Mesothelial cell of epicardium (in vitro differentiated cells): ENCODE results near the gene AZU1. TPM values are rescaled to one million over a fixed set of nuclear protein-coding genes. Genes with fewer than 3 reads are reported as not detected.

Experiments
- DNase-seq, 2 experiments: peaks; one replicate each; pipeline ENCODE4 v3.0.0; 2021; ENCODE audit warnings: low spot score in 2 of 2; ENCODE audit not compliant: unreplicated experiment in 2 of 2
- H3K27ac Mint-ChIP-seq: 2 replicates; pipeline ENCODE4 v1.8.0; 2021; ENCODE audit warnings: mixed read lengths
- H3K27me3 Mint-ChIP-seq: 2 replicates; pipeline ENCODE4 v1.8.0; 2021; ENCODE audit warnings: low read depth, mixed read lengths
- H3K36me3 Mint-ChIP-seq: 2 replicates; pipeline ENCODE4 v1.8.0; 2021; ENCODE audit warnings: mixed read lengths
- H3K4me1 Mint-ChIP-seq: 2 replicates; pipeline ENCODE4 v1.8.0; 2021; ENCODE audit warnings: mixed read lengths
- H3K4me3 Mint-ChIP-seq: 2 replicates; pipeline ENCODE4 v1.8.0; 2021; ENCODE audit warnings: mild to moderate bottlenecking, moderate library complexity, mixed read lengths
- H3K9me3 Mint-ChIP-seq: 2 replicates; pipeline ENCODE4 v1.8.0; 2021; ENCODE audit warnings: mixed read lengths
- CTCF ChIP-seq: fragments of 200-600 bp; sonication (generic); IDR thresholded peaks from one replicate; pipeline ENCODE4 v1.5.0; 2021; ENCODE audit warnings: antibody characterized with exemption; ENCODE audit not compliant: unreplicated experiment
- total RNA-seq: library from RNA; stranded (reverse); gene quantifications from 3 replicates; pipeline ENCODE4 v1.2.1, GENCODE V29; 2021

AZU1 gene
- total RNA-seq, 1 donor from 2014 or later: 6.7 TPM

- no peaks in the 10 kb centered on the region for H3K9me3 Mint-ChIP-seq
- peaks cover 19% of the 10 kb centered on the region for H3K36me3 Mint-ChIP-seq
- H3K4me1 Mint-ChIP-seq: peaks cover 2% of the 10 kb centered on the region
- H3K27ac Mint-ChIP-seq: no peak overlapping the region
- no peak for TF ChIP-seq CTCF
- DNase-seq: no peak
- peaks cover 2% of the 10 kb centered on the region for H3K27me3 Mint-ChIP-seq
- H3K4me3 Mint-ChIP-seq: no peak overlapping the region
Measured at GRCh38 chr19:869245-870177, 41.9 kb downstream of the AZU1 start.

GRCh38 chr19:870314-870713 is 42.7 kb downstream of the AZU1 start:
- TF ChIP-seq CTCF: no peak

GRCh38 chr19:870963-871401 is 43.3 kb downstream of the AZU1 start:
- Mint-ChIP-seq H3K4me1 (peaks cover 2% of the 10 kb centered on the region), H3K4me3 (no peak overlapping the region), H3K36me3 (peaks cover 16% of the 10 kb centered on the region), H3K9me3 (no peaks in the 10 kb centered on the region), H3K27ac (no peak overlapping the region), H3K27me3 (peaks cover 2% of the 10 kb centered on the region)
- TF ChIP-seq CTCF: no peak
- no peak for DNase-seq

More at GRCh38 chr19:870314-870713, 42.7 kb downstream of the AZU1 start:
- peaks cover 16% of the 10 kb centered on the region for H3K36me3 Mint-ChIP-seq
- H3K9me3 Mint-ChIP-seq: no peaks in the 10 kb centered on the region
- no peak for DNase-seq
- H3K4me3 Mint-ChIP-seq: no peak overlapping the region
- peaks cover 2% of the 10 kb centered on the region for H3K27me3 Mint-ChIP-seq
- H3K4me1 Mint-ChIP-seq: peaks cover 2% of the 10 kb centered on the region
- H3K27ac Mint-ChIP-seq: peak overlapping the region; percentile 60

GRCh38 chr19:871446-872265 is 44.0 kb downstream of the AZU1 start:
- peaks cover 2% of the 10 kb centered on the region for H3K27me3 Mint-ChIP-seq
- H3K4me3 Mint-ChIP-seq: peak overlapping the region; percentile 28
- no peak for TF ChIP-seq CTCF
- no peaks in the 10 kb centered on the region for H3K9me3 Mint-ChIP-seq
- peaks cover 2% of the 10 kb centered on the region for H3K4me1 Mint-ChIP-seq
- H3K36me3 Mint-ChIP-seq: peaks cover 16% of the 10 kb centered on the region
- H3K27ac Mint-ChIP-seq: peak overlapping the region; percentile 92
- no peak for DNase-seq

GRCh38 chr19:872266-872951 is 44.8 kb downstream of the AZU1 start:
- no peak overlapping the region for H3K4me3 Mint-ChIP-seq
- peaks cover 2% of the 10 kb centered on the region for H3K27me3 Mint-ChIP-seq
- DNase-seq: peak in 1 of 2 experiments; percentile 64
- H3K4me1 Mint-ChIP-seq: peaks cover 2% of the 10 kb centered on the region
- peaks cover 16% of the 10 kb centered on the region for H3K36me3 Mint-ChIP-seq
- no peak for TF ChIP-seq CTCF
- no peaks in the 10 kb centered on the region for H3K9me3 Mint-ChIP-seq
- peak overlapping the region; percentile 89 for H3K27ac Mint-ChIP-seq
